HL-60 (cell line): ENCODE data around the gene KIF12.

ENCODE experiments used
- DNase-seq, 2 experiments: peaks; one replicate each; pipeline ENCODE4 v3.0.0-alpha.2; 2010 to 2020; ENCODE audit warnings: low read depth in 1 of 2, low spot score in 1 of 2
- H3K27ac ChIP-seq: fragments of 250-450 bp; sonication (Bioruptor Pico); replicated peaks from 2 replicates; pipeline ENCODE4 v1.5.1; 2020; ENCODE audit warnings: mild to moderate bottlenecking, moderate library complexity
- H3K27me3 ChIP-seq: fragments of 250-450 bp; sonication (Bioruptor Pico); 2 replicates; pipeline ENCODE4 v1.5.1; 2021; ENCODE audit warnings: mild to moderate bottlenecking, moderate library complexity; ENCODE audit not compliant: insufficient read depth, poor library complexity, severe bottlenecking
- H3K4me3 ChIP-seq: replicated peaks from 2 replicates; pipeline ENCODE4 v1.5.1; 2011; ENCODE audit warnings: mild to moderate bottlenecking, control low read depth, low read length; ENCODE audit not compliant: insufficient read depth
- GABPA ChIP-seq: IDR thresholded peaks from 2 replicates; pipeline ENCODE4 v1.6.1; 2012; ENCODE audit warnings: low read depth
- POLR2AphosphoS5 ChIP-seq: IDR thresholded peaks from 2 replicates; pipeline ENCODE4 v1.6.1; 2012; ENCODE audit warnings: low read depth
- REST ChIP-seq: IDR thresholded peaks from 2 replicates; pipeline ENCODE4 v1.6.1; 2012; ENCODE audit warnings: low read depth; ENCODE audit not compliant: insufficient replicate concordance
- SPI1 ChIP-seq: IDR thresholded peaks from 2 replicates; pipeline ENCODE4 v1.6.1; 2012; ENCODE audit warnings: low read depth, mild to moderate bottlenecking, borderline replicate concordance
- TF ChIP-seq, protein P1 (sequence below): IDR thresholded peaks from one replicate; pipeline ENCODE4 v1.5.1; 2011; ENCODE audit warnings: low read length, control low read depth, inconsistent platforms; ENCODE audit not compliant: insufficient read depth

Gene KIF12

GRCh38 chr9:114107286-114108001 is 8.4 kb upstream of the KIF12 start:
- Histone ChIP-seq H3K27me3 (no peaks in the 10 kb centered on the region), H3K27ac (no peak overlapping the region), H3K4me3 (no peak overlapping the region)
- no peak for DNase-seq
- TF ChIP-seq GABPA (no peak), POLR2AphosphoS5 (no peak)
- TF ChIP-seq, protein P1, sequence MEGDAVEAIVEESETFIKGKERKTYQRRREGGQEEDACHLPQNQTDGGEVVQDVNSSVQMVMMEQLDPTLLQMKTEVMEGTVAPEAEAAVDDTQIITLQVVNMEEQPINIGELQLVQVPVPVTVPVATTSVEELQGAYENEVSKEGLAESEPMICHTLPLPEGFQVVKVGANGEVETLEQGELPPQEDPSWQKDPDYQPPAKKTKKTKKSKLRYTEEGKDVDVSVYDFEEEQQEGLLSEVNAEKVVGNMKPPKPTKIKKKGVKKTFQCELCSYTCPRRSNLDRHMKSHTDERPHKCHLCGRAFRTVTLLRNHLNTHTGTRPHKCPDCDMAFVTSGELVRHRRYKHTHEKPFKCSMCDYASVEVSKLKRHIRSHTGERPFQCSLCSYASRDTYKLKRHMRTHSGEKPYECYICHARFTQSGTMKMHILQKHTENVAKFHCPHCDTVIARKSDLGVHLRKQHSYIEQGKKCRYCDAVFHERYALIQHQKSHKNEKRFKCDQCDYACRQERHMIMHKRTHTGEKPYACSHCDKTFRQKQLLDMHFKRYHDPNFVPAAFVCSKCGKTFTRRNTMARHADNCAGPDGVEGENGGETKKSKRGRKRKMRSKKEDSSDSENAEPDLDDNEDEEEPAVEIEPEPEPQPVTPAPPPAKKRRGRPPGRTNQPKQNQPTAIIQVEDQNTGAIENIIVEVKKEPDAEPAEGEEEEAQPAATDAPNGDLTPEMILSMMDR: no peak

DNA sequence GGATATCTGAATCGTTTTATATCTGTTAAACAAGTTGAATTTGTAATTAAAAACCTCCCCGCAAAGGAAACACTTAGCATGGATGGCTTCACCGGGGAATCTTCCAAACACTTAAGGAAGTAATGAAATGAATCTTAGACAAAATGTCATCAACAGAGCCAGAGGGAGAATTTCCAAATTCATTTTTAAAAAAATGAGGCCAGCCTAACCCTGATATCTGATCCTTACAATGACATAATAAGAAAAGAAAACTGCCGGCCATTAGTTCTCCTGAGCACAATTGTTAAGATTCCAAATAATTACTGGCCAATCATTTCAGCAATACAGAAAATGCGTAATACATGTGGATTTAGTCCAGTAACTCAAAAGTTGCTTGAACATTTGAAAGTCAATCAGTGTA is 6.1 kb upstream of the KIF12 start:
- TF ChIP-seq REST (no peak), SPI1 (no peak), GABPA (no peak), POLR2AphosphoS5 (no peak)
- TF ChIP-seq, protein P1: no peak
- Histone ChIP-seq H3K27me3 (peaks cover 5% of the 10 kb centered on the region), H3K27ac (no peak overlapping the region), H3K4me3 (no peak overlapping the region)
- DNase-seq: no peak

GRCh38 chr9:114102484-114102883 is 3.4 kb upstream of the KIF12 start:
- TF ChIP-seq, protein P1: no peak
- TF ChIP-seq GABPA (no peak), SPI1 (no peak), POLR2AphosphoS5 (no peak), REST (no peak)
- no peak overlapping the region for H3K27ac ChIP-seq
- H3K27me3 ChIP-seq: peaks cover 10% of the 10 kb centered on the region
- H3K4me3 ChIP-seq: no peak overlapping the region
- DNase-seq: no peak

DNA sequence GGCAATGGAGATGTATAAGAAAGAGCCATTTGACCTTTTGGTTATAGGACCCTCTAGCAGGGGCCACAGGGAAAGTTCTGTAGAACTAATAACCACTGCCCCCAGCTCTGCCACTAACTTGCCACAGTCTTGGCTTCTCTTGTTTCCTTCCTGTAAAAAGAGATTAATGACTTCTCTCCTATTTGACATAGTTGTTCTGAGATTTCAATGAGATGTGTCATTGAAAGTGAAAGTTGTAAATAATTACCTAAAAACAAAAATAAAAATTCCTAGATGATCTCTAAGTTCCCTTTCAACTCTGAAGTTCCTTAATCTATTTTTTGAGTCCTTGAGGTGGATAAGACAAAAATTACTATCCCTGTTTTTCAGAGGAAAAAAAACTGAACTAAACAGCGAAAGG is 1.4 kb upstream of the KIF12 start:
- TF ChIP-seq, protein P1: no peak
- TF ChIP-seq POLR2AphosphoS5: no peak
- no peak for TF ChIP-seq SPI1
- no peak for TF ChIP-seq GABPA
- TF ChIP-seq REST: no peak
- peaks cover 13% of the 10 kb centered on the region for H3K27me3 ChIP-seq
- H3K27ac ChIP-seq: no peak overlapping the region
- H3K4me3 ChIP-seq: no peak overlapping the region
- DNase-seq: no peak
